Liver (tissue), 9 donors: ENCODE data around the gene ALAS1. TPM values are rescaled to one million over a fixed set of nuclear protein-coding genes. Genes with fewer than 3 reads are reported as not detected.
"Not testable (repeated sequence)": the region's sequence is repeated elsewhere in the genome, so short reads cannot be mapped to it uniquely, and the experiment has no call there.

Experiments used
- DNase-seq: peaks from one replicate; pipeline ENCODE4 v3.0.0-alpha.2; 2017; ENCODE audit warnings: low spot score
- H3K27ac ChIP-seq, 2 donors: one replicate each; pipeline ENCODE4 v1.7.0; 2013; ENCODE audit warnings: inconsistent platforms in 2 of 2, low read length in 2 of 2, control low read depth in 1 of 2, low read depth in 1 of 2, mild to moderate bottlenecking in 1 of 2
- H3K27me3 ChIP-seq, 4 donors: one replicate each; pipeline versions ENCODE4 v1.6.1 to v1.7.0; 2013; ENCODE audit warnings: low read length in 3 of 4, inconsistent platforms in 1 of 4, mild to moderate bottlenecking in 1 of 4, moderate library complexity in 1 of 4; ENCODE audit not compliant: control insufficient read depth in 4 of 4, insufficient read depth in 4 of 4
- H3K36me3 ChIP-seq, 4 donors: one replicate each; pipeline versions ENCODE4 v1.6.1 to v1.7.0; 2013; ENCODE audit warnings: low read length in 3 of 4, mild to moderate bottlenecking in 3 of 4, low read depth in 1 of 4, moderate library complexity in 1 of 4; ENCODE audit not compliant: control insufficient read depth in 4 of 4, insufficient read depth in 3 of 4
- H3K4me1 ChIP-seq, 4 donors: one replicate each; pipeline versions ENCODE4 v1.6.1 to v1.7.0; 2013; ENCODE audit warnings: low read length in 3 of 4, mild to moderate bottlenecking in 3 of 4, moderate library complexity in 1 of 4; ENCODE audit not compliant: control insufficient read depth in 4 of 4, insufficient read depth in 4 of 4
- H3K4me3 ChIP-seq, 3 donors: one replicate each; pipeline versions ENCODE4 v1.6.1 to v1.7.0; 2013; ENCODE audit warnings: low read length in 3 of 3, control low read depth in 1 of 3, low read depth in 1 of 3, mild to moderate bottlenecking in 1 of 3
- H3K9ac ChIP-seq, 2 donors: one replicate each; pipeline ENCODE4 v1.7.0; 2013; ENCODE audit warnings: low read length in 2 of 2, mild to moderate bottlenecking in 2 of 2, moderate library complexity in 2 of 2, control low read depth in 1 of 2, low read depth in 1 of 2
- H3K9me3 ChIP-seq, 4 donors: one replicate each; pipeline versions ENCODE4 v1.6.1 to v1.7.0; 2013; ENCODE audit warnings: low read length in 3 of 4; ENCODE audit not compliant: control insufficient read depth in 4 of 4
- EGR1 ChIP-seq, 2 donors: IDR thresholded peaks; 2 replicates each; pipeline ENCODE4 v1.6.1; 2016 to 2018; ENCODE audit warnings: antibody characterized with exemption in 2 of 2, low read depth in 2 of 2
- FOXA1 ChIP-seq: IDR thresholded peaks from 2 replicates; pipeline ENCODE4 v1.6.1; 2016; ENCODE audit warnings: antibody characterized with exemption
- GABPA ChIP-seq, 2 donors: IDR thresholded peaks in 1 of 2; conservative IDR thresholded peaks in 1 of 2; 2 replicates each; pipeline ENCODE4 v1.6.1; 2016; ENCODE audit warnings: antibody characterized with exemption in 2 of 2, mild to moderate bottlenecking in 1 of 2, moderate library complexity in 1 of 2
- HNF4A ChIP-seq, 2 donors: conservative IDR thresholded peaks; 2 replicates each; pipeline ENCODE4 v1.6.1; 2016; ENCODE audit warnings: antibody characterized with exemption in 2 of 2, mild to moderate bottlenecking in 2 of 2
- JUND ChIP-seq, 2 donors: IDR thresholded peaks; 2 replicates each; pipeline ENCODE4 v1.6.1; 2016; ENCODE audit warnings: antibody characterized with exemption in 2 of 2
- NR2F2 ChIP-seq: IDR thresholded peaks from 2 replicates; pipeline ENCODE4 v1.6.1; 2016; ENCODE audit warnings: antibody characterized with exemption
- RAD21 ChIP-seq, 2 donors: IDR thresholded peaks; 2 replicates each; pipeline ENCODE4 v1.6.1; 2016; ENCODE audit warnings: antibody characterized with exemption in 2 of 2, mild to moderate bottlenecking in 2 of 2
- REST ChIP-seq: IDR thresholded peaks from 2 replicates; pipeline ENCODE4 v1.6.1; 2016; ENCODE audit warnings: antibody characterized with exemption, mild to moderate bottlenecking
- RXRA ChIP-seq, 2 donors: IDR thresholded peaks; 2 replicates each; pipeline ENCODE4 v1.6.1; 2017 to 2018; ENCODE audit warnings: antibody characterized with exemption in 2 of 2, mild to moderate bottlenecking in 1 of 2
- SP1 ChIP-seq: IDR thresholded peaks from 2 replicates; pipeline ENCODE4 v1.6.1; 2018; ENCODE audit warnings: antibody characterized with exemption, mild to moderate bottlenecking
- TAF1 ChIP-seq: conservative IDR thresholded peaks from 2 replicates; pipeline ENCODE4 v1.6.1; 2016; ENCODE audit warnings: antibody characterized with exemption, mild to moderate bottlenecking
- YY1 ChIP-seq: IDR thresholded peaks from 2 replicates; pipeline ENCODE4 v1.6.1; 2016; ENCODE audit warnings: antibody characterized with exemption, mild to moderate bottlenecking
- WGBS: extraction: QIAGEN DNeasy Blood & Tissue Kit; methylation state at CpG from one replicate; pipeline ENCODE4 v1.1.7; 2013; 5-methylcytosine and 5-hydroxymethylcytosine counted together
- polyA plus RNA-seq, 2 donors: library from polyadenylated mRNA; stranded (reverse) in 1 of 2; unstranded in 1 of 2; fragments of 200-250 nt in 1 of 2; fragments of >200 nt in 1 of 2; fragmentation: Nextera tagmentation in 1 of 2; extraction: Ambion mirVana in 1 of 2; gene quantifications; one replicate each; pipeline versions ENCODE4 v1.2.1 to v1.2.3, GENCODE V29; 2013 to 2015
- total RNA-seq, 2 donors: library from RNA; depleted of rRNA; stranded (reverse); fragments of >200 nt; gene quantifications; one replicate each; pipeline ENCODE4 v1.2.3, GENCODE V29; 2014
- TF ChIP-seq, protein P1 (sequence below): IDR thresholded peaks from 2 replicates; pipeline ENCODE4 v1.6.1; 2016; ENCODE audit warnings: antibody characterized with exemption
- TF ChIP-seq, protein P2 (sequence below): IDR thresholded peaks from 2 replicates; pipeline ENCODE4 v1.6.1; 2016; ENCODE audit warnings: antibody characterized with exemption
- donor health status: healthy.
- donor health status: healthy.
- donor health status: healthy.
- donor health status: healthy.
- donor health status: healthy.

The ALAS1 gene
- total and polyA plus RNA-seq, 4 donors, result 32.3 to 421 (median 137) TPM

DNA sequence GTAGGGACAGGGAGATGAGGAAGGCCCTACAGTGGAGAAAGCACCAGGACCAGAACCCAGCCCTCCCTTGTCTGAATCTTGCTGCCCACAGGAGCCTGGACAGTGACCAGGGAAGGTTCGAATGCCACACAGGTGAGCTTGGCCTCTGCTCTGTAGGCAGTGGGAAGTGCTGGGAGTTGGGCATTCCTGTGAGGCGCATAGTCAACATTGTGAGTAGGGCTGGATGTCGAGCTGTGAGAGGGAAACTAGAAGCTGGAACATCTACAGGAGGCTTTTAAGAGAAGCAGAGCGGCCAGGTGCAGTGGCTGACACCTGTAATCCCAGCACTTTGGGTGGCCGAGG, 20.3 kb upstream of the ALAS1 start:
- peak overlapping the region in 1 of 2 donors; percentile 49 for H3K9ac ChIP-seq
- H3K4me1 ChIP-seq, result peaks cover 16 to 40% (median 32%) of the 10 kb centered on the region in 4 donors
- DNase-seq, result peak; percentile 36
- H3K27me3 ChIP-seq, result no peaks in the 10 kb centered on the region
- no peak overlapping the region for H3K4me3 ChIP-seq
- no peaks in the 10 kb centered on the region for H3K9me3 ChIP-seq
- H3K27ac ChIP-seq, result peak overlapping the region; percentile 96 to 97
- no peaks in the 10 kb centered on the region for H3K36me3 ChIP-seq
- TF ChIP-seq REST (no peak), TAF1 (peak; percentile 2), RXRA (IDR thresholded peaks at IDR 0.05) (peak in 1 of 2 donors; percentile 55), JUND (IDR thresholded peaks at IDR 0.05) (no peak), GABPA (IDR thresholded peaks at IDR 0.05 in 1 of 2, conservative IDR thresholded peaks at IDR 0.05 in 1 of 2) (no peak), SP1 (peak; percentile 2), NR2F2 (no peak), FOXA1 (no peak), HNF4A (conservative IDR thresholded peaks at IDR 0.05) (no peak), RAD21 (IDR thresholded peaks at IDR 0.05) (no peak)
- TF ChIP-seq, protein P1, sequence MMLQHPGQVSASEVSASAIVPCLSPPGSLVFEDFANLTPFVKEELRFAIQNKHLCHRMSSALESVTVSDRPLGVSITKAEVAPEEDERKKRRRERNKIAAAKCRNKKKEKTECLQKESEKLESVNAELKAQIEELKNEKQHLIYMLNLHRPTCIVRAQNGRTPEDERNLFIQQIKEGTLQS, result no peak
- TF ChIP-seq, protein P2, sequence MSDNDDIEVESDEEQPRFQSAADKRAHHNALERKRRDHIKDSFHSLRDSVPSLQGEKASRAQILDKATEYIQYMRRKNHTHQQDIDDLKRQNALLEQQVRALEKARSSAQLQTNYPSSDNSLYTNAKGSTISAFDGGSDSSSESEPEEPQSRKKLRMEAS, result no peak
- 32% methylated on average over 5 of the region's 5 CpGs for WGBS

GRCh38 chr3:52178126-52178525, 19.8 kb upstream of the ALAS1 start:
- Histone ChIP-seq H3K9ac (peak overlapping the region in 1 of 2 donors; percentile 49), H3K4me1 (peaks cover 19 to 45% (median 37%) of the 10 kb centered on the region in 4 donors), H3K27ac (peak overlapping the region; percentile 96 to 97)
- not testable (repeated sequence) for H3K4me3 ChIP-seq, H3K27me3 ChIP-seq, H3K9me3 ChIP-seq, H3K36me3 ChIP-seq
- 42% methylated on average over 4 of the region's 4 CpGs for whole genome bisulfite sequencing
- peak; percentile 48 to 72 for TF ChIP-seq HNF4A (conservative IDR thresholded peaks at IDR 0.05)
- peak; percentile 78 to 85 for TF ChIP-seq RXRA (IDR thresholded peaks at IDR 0.05)
- TF ChIP-seq YY1, result peak; percentile 68
- TF ChIP-seq EGR1 (IDR thresholded peaks at IDR 0.05; ENCODE audit: low read depth in 2 of 2), result peak in 1 of 2 donors; percentile 26
- peak in 1 of 2 donors; percentile 34 for TF ChIP-seq JUND (IDR thresholded peaks at IDR 0.05)
- TF ChIP-seq SP1, result peak; percentile 72
- peak; percentile 26 for TF ChIP-seq REST
- peak; percentile 31 for DNase-seq
